Neutrophil (primary cell): ENCODE measurements around the gene CLMP.
"Not testable (repeated sequence)": the region's sequence is repeated elsewhere in the genome, so short reads cannot be mapped to it uniquely, and the experiment has no call there.

Source experiments
- H3K27ac ChIP-seq: fragments of 200-600 bp; sonication (generic); 2 replicates; pipeline ENCODE4 v1.5.1; 2016; ENCODE audit warnings: mild to moderate bottlenecking, moderate library complexity
- H3K27me3 ChIP-seq: fragments of 200-600 bp; sonication (generic); 2 replicates; pipeline ENCODE4 v1.6.0; 2016; ENCODE audit warnings: mild to moderate bottlenecking
- H3K36me3 ChIP-seq: fragments of 200-600 bp; sonication (generic); 2 replicates; pipeline ENCODE4 v1.5.1; 2017
- H3K4me1 ChIP-seq, 2 experiments: fragments of 200-600 bp in 1 of 2; sonication (generic) in 1 of 2; 1 replicate in 1 of 2; 2 replicates in 1 of 2; pipeline versions ENCODE4 v1.5.1 to v1.6.1; 2013 to 2016; ENCODE audit warnings: low read depth in 1 of 2, low read length in 1 of 2, mild to moderate bottlenecking in 1 of 2, moderate library complexity in 1 of 2; ENCODE audit not compliant: control insufficient read depth in 1 of 2, insufficient read depth in 1 of 2
- H3K4me3 ChIP-seq, 2 experiments: fragments of 200-600 bp in 1 of 2; sonication (generic) in 1 of 2; 1 replicate in 1 of 2; 2 replicates in 1 of 2; pipeline ENCODE4 v1.5.1; 2013 to 2016; ENCODE audit warnings: low read depth in 1 of 2, low read length in 1 of 2, mild to moderate bottlenecking in 1 of 2, moderate library complexity in 1 of 2
- H3K9me3 ChIP-seq: fragments of 200-600 bp; sonication (generic); 2 replicates; pipeline ENCODE4 v1.5.1; 2016
- CTCF ChIP-seq: fragments of 200-600 bp; sonication (generic); IDR thresholded peaks from 2 replicates; pipeline ENCODE4 v1.5.1; 2016; ENCODE audit warnings: antibody characterized with exemption

The CLMP gene

GRCh38 chr11:123137431-123138224 is 57.4 kb downstream of the CLMP start:
- no peaks in the 10 kb centered on the region for H3K27me3 ChIP-seq
- no peaks in the 10 kb centered on the region for H3K36me3 ChIP-seq
- H3K9me3 ChIP-seq = no peaks in the 10 kb centered on the region
- peaks cover 0 to 5% of the 10 kb centered on the region in 2 experiments for H3K4me1 ChIP-seq
- no peak for TF ChIP-seq CTCF
- H3K27ac ChIP-seq = no peak overlapping the region
- no peak overlapping the region for H3K4me3 ChIP-seq

GRCh38 chr11:123135863-123136446 is 59.1 kb downstream of the CLMP start:
- Histone ChIP-seq H3K4me3 (no peak overlapping the region), H3K4me1 (peaks cover 0 to 5% of the 10 kb centered on the region in 2 experiments), H3K27ac (no peak overlapping the region), H3K27me3 (no peaks in the 10 kb centered on the region), H3K36me3 (no peaks in the 10 kb centered on the region), H3K9me3 (no peaks in the 10 kb centered on the region)
- no peak for TF ChIP-seq CTCF

- H3K9me3 ChIP-seq = no peaks in the 10 kb centered on the region
- no peak overlapping the region for H3K4me3 ChIP-seq
- no peaks in the 10 kb centered on the region for H3K27me3 ChIP-seq
- peaks cover 0 to 4% of the 10 kb centered on the region in 2 experiments for H3K4me1 ChIP-seq
- no peak for TF ChIP-seq CTCF
- H3K27ac ChIP-seq = no peak overlapping the region
- no peaks in the 10 kb centered on the region for H3K36me3 ChIP-seq
These were observed 62.2 kb downstream of the CLMP start for GRCh38 chr11:123132881-123133280.

- H3K27ac ChIP-seq, H3K9me3 ChIP-seq, H3K4me3 ChIP-seq, H3K4me1 ChIP-seq, H3K27me3 ChIP-seq, H3K36me3 ChIP-seq: not testable (repeated sequence)
These were observed 62.8 kb downstream of the CLMP start for GRCh38 chr11:123132034-123132766.

- TF ChIP-seq CTCF = no peak
- no peaks in the 10 kb centered on the region for H3K4me1 ChIP-seq
- no peaks in the 10 kb centered on the region for H3K9me3 ChIP-seq
- no peaks in the 10 kb centered on the region for H3K27me3 ChIP-seq
- no peak overlapping the region for H3K4me3 ChIP-seq
- H3K36me3 ChIP-seq = no peaks in the 10 kb centered on the region
- H3K27ac ChIP-seq = no peak overlapping the region
These were observed 65.1 kb downstream of the CLMP start for GRCh38 chr11:123129920-123130319.

GRCh38 chr11:123125169-123125568 is 69.9 kb downstream of the CLMP start:
- H3K4me3 ChIP-seq = no peak overlapping the region

More at GRCh38 chr11:123125169-123125568, 69.9 kb downstream of the CLMP start:
- Histone ChIP-seq H3K4me1 (no peaks in the 10 kb centered on the region), H3K27ac (no peak overlapping the region), H3K36me3 (no peaks in the 10 kb centered on the region), H3K9me3 (no peaks in the 10 kb centered on the region), H3K27me3 (no peaks in the 10 kb centered on the region)
- TF ChIP-seq CTCF = no peak
